Renal pelvis (tissue), 4 donors: ENCODE data around the gene SLC10A3. TPM values are rescaled to one million over a fixed set of nuclear protein-coding genes. Genes with fewer than 3 reads are reported as not detected.

Source experiments
- DNase-seq: peaks from one replicate; pipeline ENCODE4 v3.0.0-alpha.2; 2013
- polyA plus RNA-seq, 3 donors: library from polyadenylated mRNA; unstranded; fragments of 120-200 nt; gene quantifications; one replicate each; pipeline ENCODE4 v1.2.1, GENCODE V29; 2013; ENCODE audit not compliant: insufficient read length in 3 of 3

SLC10A3 gene
- polyA plus RNA-seq, 3 donors, result 20.0 to 24.1 (median 20.9) TPM

DNA sequence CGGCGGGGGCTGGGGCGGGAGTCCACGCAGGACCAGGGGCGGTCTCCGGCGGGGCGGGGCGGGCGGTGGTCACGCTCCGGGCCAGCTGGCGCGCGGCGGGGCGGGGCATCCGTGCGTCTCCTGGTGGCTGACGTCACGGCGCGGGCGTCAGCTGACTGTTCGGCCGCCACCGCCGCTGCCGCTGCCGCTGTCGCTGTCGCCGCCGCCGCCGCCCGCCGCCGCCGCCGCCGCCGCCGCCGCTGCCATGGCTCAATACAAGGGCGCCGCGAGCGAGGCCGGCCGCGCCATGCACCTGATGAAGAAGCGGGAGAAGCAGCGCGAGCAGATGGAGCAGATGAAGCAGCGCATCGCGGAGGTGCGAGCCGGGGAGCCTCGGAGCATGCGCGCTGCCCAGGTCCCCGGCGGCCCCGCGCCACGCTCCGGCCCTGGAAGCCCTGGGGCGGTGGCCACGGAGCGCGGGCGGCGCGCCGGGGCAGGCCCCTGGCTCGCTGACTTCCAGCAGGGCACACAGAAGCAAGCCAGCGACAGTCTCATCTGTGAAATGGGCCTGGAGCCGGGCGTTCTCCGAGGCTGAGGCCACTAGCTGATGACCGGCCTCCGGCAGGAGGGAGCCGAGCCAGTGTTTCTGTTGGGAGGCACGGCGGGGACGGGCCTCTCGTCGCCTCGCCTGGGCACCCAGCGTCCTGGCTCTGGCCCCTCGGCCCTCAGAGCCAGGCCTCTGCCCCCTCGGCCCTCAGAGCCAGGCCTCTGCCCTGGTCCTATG lies 46.3 kb downstream of the SLC10A3 start, which contains the start of gene FAM50A:
TSS of gene FAM50A (plus strand) at position 150 of the 763 bp plus-strand sequence. CDS start at position 245, 95 bp downstream.
- DNase-seq, result no peak

DNA sequence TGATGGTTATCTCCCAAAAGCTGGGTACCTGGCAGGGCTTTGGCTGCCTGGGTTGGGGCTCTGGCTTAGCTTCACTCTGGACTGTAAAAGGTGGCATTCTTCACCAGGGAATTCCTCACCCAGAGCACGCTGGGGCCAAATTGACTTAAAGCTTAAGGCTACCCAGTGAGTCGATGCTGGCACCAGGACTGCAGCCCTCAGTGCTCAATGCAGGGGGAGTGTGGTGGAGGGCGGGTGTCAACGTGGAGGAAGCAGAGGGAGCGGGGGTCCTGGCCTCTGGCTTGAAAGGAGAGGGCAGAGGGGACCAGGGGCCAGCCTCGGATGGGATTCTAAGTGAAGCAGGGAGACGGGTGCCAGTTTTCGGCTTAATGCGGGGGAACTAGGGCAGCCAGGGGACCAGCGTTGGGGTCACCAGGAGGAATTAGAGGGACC lies 46.9 kb downstream of the SLC10A3 start:
- DNase-seq, result no peak

DNA sequence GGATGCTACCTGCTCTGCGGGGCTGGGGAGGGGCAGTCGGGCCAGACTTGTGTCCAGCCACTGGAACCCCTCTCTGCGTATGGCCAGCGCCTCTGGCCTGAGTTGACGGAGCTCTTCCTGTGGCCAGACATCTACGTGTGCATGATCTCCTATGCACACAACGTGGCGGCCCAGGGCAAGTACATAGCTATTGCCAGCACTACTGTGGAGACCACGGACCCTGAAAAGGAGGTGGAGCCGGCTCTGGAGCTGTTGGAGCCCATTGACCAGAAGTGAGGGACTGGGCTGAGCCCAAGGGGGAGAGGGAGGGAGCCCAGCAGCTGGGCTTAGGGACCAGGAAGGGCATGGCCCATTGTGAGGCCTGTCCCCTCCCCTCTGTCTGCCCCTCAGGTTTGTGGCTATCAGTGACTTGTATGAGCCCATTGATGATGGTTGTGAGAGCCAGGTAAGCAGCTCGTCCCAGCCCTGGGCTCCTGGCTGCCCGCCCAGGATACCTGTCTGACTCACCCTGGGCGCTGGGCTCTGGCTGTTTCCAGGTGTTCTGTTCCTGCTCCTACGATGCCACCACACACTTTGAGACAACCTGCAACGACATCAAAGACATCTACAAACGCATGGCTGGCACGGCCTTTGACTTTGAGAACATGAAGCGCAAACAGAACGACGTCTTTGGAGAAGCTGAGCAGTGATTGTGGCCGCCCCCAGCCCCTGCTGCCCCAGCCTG lies 48.3 kb downstream of the SLC10A3 start:
- DNase-seq, result no peak

DNA sequence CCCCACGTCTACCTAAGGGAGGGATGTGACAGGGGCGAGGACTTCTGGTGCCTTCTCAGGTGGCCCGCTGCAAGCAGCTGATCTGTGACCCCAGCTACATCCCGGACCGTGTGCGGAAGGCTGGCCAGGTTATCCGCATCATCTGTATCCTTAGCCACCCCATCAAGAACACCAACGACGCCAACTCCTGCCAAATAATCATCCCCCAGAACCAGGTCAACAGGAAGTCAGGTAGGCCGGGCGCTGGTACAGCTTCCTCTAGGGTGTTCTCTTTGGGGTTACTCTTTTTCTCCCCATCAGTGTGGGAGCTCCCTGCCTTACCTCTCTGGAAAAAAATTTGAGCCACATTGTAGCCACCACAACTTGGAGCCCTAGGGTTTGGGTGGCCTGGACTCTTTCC lies 48.9 kb downstream of the SLC10A3 start:
- no peak for DNase-seq

DNA sequence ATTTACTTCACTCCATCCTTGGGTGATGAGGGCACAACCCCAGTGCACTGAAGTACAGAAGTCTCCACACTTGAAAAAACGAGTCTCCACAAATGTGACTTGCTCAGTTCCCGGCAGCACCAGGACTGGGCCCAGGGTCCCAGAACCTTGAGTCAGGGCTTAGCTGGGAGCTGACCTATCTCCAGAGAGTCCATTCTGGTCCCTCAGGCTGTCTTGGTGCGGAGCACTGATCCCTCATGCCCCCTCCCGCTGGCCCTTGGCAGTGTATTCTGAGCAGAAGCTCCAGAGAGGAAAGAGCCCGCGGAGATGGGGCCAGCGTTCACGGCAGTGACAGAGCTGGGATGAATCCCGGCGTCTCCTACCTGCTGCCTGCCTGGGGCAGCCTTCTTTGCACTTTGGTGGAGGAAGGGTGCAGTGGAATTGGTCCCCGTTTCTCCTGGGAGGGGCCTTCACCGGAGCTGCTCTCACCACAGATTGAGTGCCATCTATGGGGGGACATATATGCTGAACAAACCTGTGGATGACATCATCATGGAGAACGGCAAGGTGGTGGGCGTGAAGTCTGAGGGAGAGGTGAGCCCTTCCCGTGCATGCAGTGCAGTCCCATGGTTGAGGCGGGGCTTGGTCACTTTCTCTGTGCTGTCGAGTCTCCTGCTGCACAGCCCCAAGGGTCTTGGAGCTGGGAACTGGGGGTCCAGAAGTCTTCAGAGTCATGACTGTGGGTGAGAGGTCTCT lies 49.6 kb downstream of the SLC10A3 start:
- DNase-seq, result no peak

DNA sequence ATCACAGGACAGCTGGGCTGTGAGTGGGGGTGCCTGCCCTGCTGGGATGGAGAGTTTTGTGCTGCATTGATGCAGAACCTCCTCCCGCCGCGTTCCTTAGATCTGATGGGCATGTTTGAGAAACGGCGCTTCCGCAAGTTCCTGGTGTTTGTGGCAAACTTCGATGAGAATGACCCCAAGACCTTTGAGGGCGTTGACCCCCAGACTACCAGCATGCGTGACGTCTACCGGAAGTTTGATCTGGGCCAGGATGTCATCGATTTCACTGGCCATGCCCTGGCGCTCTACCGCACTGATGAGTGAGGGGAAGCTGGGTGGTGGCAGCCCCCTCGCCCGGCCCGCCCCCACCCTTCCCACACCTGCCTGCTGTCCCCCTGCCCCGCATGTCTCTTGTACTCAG lies 50.6 kb downstream of the SLC10A3 start:
- DNase-seq, result no peak

DNA sequence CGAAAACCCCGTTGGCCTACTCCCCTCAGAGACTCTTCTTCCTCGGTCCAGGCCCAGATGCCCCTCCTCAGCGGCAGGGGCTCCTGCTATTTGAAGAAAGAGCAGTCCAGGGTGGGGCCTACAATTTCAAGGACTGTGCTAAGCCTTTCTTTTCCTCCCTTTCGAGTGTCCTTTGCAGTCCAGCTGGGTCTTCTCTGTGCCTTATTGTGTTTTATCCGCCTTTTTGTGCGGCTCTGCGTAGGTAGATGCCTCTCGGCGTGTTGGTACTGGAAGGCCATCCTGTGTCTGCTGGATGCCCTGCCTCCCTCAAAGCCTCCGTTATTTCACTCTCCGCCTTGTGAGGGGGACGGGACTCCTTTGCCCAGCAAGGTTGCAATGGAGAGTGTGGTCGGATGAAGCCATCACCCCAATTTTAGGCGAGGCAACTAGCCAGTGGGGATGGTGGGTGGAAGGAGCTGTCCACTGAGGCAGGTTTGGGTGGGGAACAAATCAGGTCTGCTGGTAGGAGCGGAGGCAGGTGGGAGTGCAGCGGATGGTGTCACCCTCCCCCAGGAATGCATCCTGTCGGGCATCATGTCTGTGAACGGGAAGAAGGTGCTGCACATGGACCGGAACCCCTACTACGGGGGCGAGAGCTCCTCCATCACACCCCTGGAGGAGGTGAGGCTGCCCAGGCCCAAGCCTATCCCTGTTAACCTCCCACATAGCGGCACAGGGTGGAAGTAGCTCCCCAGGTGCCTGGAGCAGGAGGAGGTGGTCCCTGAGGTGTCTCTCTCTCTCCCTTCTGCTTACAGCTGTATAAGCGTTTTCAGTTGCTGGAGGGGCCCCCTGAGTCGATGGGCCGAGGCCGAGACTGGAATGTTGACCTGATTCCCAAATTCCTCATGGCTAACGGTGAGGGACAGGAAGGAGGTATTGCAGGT lies 52.2 kb downstream of the SLC10A3 start:
- no peak for DNase-seq

Other genes starting within 250 kb of the SLC10A3 start
- not detected for gene OPN1MW3, start 233.0 kb downstream of the SLC10A3 start, polyA plus RNA-seq
- not detected for gene TEX28, start 195.5 kb downstream of the SLC10A3 start, polyA plus RNA-seq
- under 1 TPM; 0.24 to 0.54 (median 0.52) TPM for gene TKTL1, start 194.8 kb downstream of the SLC10A3 start, polyA plus RNA-seq
- gene FLNA, start 116.0 kb downstream of the SLC10A3 start, polyA plus RNA-seq, result 100 to 1,000 TPM; 416 to 612 (median 573) TPM
- gene EMD, start 111.3 kb downstream of the SLC10A3 start, polyA plus RNA-seq, result 10 to 100 TPM; 68.3 to 87.4 (median 81.2) TPM
- 1,000 to 10,000 TPM; 2,952 to 3,594 (median 3,543) TPM for gene RPL10, start 92.3 kb downstream of the SLC10A3 start, polyA plus RNA-seq
- gene DNASE1L1, start 81.4 kb downstream of the SLC10A3 start, polyA plus RNA-seq, result 10 to 100 TPM; 14.7 to 16.4 (median 16.0) TPM
- gene TAFAZZIN, start 79.1 kb downstream of the SLC10A3 start, polyA plus RNA-seq, result 10 to 100 TPM; 32.3 to 46.4 (median 39.5) TPM
- gene ATP6AP1, start 62.0 kb downstream of the SLC10A3 start, polyA plus RNA-seq, result 100 to 1,000 TPM; 144 to 170 (median 166) TPM
- gene GDI1, start 53.5 kb downstream of the SLC10A3 start, polyA plus RNA-seq, result 100 to 1,000 TPM; 127 to 145 (median 135) TPM
- 10 to 100 TPM; 52.6 to 65.9 (median 54.6) TPM for gene FAM50A, start 46.5 kb downstream of the SLC10A3 start, polyA plus RNA-seq
- 10 to 100 TPM; 49.7 to 65.3 (median 53.2) TPM for gene PLXNA3, start 32.3 kb downstream of the SLC10A3 start, polyA plus RNA-seq
- gene LAGE3, start 11.3 kb downstream of the SLC10A3 start, polyA plus RNA-seq, result 10 to 100 TPM; 13.1 to 19.1 (median 16.1) TPM
- gene UBL4A, start 4.0 kb downstream of the SLC10A3 start, polyA plus RNA-seq, result 10 to 100 TPM; 25.6 to 33.6 (median 32.1) TPM
- 10 to 100 TPM; 36.2 to 44.6 (median 39.4) TPM for gene FAM3A, start 25.6 kb upstream of the SLC10A3 start, polyA plus RNA-seq
- 10 to 100 TPM; 39.2 to 49.3 (median 45.6) TPM for gene G6PD, start 56.2 kb upstream of the SLC10A3 start, polyA plus RNA-seq
- gene IKBKG, start 57.0 kb upstream of the SLC10A3 start, polyA plus RNA-seq, result 10 to 100 TPM; 16.6 to 19.3 (median 19.3) TPM
- not detected for gene CTAG1A, start 94.5 kb upstream of the SLC10A3 start, polyA plus RNA-seq
- not detected for gene CTAG1B, start 128.7 kb upstream of the SLC10A3 start, polyA plus RNA-seq
- not detected for gene CTAG2, start 162.9 kb upstream of the SLC10A3 start, polyA plus RNA-seq